ENCODE results near the gene CYB561D2.

CYB561D2 gene

DNA sequence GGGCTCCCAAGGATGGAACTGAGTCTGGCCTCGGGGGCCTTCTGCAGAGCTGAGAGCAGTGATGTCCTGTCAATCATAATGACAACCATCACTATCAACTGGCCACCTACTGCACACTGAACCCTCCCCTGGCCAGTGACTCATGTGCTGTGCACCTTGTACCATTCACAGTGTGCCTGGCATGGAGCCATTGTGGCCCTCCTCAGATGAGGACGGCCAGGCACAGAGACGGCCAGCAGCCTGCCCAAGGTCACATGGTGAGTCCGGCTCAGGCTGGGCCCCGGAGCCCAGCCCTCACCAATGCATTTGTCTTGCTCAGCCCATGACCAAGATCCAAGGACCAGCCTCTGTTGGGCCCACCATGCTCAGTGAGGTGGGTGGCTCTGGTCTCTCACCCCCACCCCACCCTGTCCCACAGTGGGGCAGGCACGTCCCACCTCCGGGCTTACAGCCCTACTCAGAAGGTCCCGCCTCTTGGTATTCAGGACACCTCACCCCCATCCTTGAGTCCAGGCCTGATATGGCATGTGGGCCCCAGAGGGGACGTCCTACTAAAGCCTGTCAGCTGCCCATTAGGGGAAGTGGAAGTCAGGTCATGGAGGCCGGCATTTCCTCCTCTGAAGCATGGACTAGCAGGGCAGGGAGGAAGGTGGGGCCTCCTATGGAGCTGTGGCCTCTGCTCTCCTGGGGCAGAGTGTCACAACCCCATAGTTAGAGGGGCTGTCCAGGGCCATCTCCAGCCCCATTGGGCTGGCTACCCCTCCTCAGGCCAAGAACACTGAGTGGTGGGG lies 44.6 kb downstream of the CYB561D2 start:
- no peak overlapping the region for H3K4me3 ChIP-seq (ENCODE audit: low read depth, low read length)
- TF ChIP-seq, protein P1, sequence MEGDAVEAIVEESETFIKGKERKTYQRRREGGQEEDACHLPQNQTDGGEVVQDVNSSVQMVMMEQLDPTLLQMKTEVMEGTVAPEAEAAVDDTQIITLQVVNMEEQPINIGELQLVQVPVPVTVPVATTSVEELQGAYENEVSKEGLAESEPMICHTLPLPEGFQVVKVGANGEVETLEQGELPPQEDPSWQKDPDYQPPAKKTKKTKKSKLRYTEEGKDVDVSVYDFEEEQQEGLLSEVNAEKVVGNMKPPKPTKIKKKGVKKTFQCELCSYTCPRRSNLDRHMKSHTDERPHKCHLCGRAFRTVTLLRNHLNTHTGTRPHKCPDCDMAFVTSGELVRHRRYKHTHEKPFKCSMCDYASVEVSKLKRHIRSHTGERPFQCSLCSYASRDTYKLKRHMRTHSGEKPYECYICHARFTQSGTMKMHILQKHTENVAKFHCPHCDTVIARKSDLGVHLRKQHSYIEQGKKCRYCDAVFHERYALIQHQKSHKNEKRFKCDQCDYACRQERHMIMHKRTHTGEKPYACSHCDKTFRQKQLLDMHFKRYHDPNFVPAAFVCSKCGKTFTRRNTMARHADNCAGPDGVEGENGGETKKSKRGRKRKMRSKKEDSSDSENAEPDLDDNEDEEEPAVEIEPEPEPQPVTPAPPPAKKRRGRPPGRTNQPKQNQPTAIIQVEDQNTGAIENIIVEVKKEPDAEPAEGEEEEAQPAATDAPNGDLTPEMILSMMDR (IDR thresholded peaks at IDR 0.05; ENCODE audit: low read depth, low read length): no peak

DNA sequence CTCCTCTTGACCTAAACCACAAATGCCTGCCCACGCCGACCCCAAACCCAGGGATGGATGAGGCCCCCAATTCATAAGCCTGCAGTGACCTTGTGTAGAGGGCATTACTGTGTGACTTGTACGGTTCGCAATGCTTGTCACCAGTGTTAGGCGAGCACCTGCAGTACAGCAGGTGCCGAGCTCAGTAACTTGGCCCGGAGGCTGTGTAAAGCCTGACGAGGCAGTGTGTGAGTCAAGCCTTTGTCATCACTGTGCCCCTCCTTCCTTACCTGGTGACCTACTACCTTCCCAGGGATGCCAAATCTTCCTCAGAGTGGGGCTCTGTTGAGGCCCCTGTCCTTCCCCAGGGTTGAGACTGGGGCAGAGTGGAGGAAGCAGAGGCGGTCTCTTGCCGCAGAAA lies 45.8 kb downstream of the CYB561D2 start:
- TF ChIP-seq, protein P1 (IDR thresholded peaks at IDR 0.05; ENCODE audit: low read depth, low read length): no peak
- no peak overlapping the region for H3K4me3 ChIP-seq (ENCODE audit: low read depth, low read length)

DNA sequence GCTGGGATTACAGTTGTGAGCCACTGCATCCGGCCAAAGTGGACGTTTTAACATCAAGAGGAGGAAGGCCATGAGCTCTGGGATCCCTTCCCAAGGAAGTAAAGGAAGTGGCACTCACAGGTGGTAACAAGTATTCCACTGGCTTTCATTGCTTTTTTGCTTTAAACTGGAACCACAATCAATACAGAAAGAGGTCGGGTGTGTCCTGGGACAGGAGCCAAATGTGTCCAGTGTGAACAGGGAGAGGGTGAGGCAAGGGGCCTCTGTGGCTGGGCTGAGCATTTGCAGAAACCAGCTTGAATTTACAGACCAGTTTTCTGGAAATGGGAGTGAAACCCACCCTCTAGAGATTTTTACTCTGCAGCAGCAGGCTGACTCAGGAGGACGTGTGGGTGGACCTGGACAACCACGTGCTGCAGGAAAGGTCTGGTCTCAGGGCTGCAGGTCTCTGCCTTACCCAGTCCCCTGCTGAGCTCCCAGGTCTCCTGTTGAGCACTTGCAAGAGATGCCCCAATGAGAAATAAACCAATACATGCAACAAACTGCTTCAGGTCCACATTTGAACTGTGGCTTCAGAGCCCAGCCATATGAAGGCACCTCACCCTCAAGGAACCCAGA lies 51.4 kb downstream of the CYB561D2 start:
- H3K4me3 ChIP-seq (ENCODE audit: low read depth, low read length): no peak overlapping the region
- TF ChIP-seq, protein P1 (IDR thresholded peaks at IDR 0.05; ENCODE audit: low read depth, low read length): no peak

Data from WI38 (cell line).